ENCODE data around the gene SNAPC2.
A peak's percentile ranks its signal among the peaks of the same experiment; 100 is the strongest.

SNAPC2 gene

DNA sequence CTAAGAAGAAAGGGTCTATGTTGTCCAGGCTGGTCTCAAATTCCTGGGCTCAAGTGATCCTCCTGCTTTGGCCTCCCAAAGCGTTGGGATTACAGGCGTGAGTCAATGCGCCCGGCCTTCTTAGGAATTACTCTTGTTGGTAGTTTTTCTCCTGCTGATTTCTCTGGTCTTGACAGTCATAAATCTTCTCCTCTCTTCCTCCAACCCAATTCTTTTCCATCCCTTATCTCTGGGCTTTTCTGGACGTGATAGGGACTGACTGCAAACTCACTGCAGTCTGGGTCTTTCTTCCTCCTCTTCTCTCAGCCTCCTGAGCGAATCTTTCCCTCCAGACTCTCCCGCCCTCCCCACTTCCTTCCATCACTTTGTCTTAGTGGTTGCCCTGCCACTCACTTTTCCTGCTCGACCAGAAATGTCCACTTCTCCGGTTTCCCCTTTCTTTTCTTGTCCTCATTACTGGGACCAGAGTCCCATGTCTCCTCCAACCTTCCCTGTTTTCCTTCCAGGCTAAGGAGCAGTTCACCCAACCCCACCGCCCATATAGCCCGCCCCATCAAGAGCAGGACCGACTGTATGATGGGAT, 45.2 kb downstream of the SNAPC2 start:
- no peak for TF ChIP-seq CTCF (IDR thresholded peaks at IDR 0.05; ENCODE audit: low read depth, low read length)

DNA sequence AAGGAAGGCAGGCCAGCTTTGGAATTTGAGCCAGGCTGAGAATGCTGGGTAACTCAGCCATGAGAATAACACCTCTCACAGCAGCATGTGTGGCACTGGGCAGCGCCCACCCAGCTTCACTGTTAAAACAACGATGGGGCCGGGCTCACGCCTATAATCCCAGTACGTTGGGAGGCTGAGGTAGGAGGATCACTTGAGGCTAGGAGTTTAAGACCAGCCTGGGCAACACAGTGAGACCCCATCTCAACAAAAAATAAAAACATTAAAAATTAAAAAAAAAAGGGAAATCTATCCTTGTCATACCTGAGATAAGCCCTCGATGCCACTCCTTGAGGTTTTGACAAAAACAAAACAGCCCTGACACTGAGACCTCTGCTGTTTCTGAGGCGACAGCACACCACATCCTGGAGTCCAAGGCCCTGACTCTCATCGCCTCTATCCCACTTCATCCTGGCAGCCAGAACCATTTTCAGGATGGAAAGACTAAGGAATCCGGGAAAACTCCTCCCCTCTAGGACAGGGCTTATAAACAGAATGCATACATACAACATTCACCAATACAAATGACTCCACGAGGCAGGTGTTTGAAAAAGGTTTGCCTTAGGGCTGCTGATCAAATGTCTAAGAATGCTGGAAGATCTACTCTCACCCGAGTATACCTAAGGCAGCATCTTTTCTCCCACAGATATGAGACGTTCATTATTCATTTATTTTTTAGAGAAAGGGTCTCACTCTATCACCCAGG, 46.0 kb downstream of the SNAPC2 start:
- TF ChIP-seq CTCF (IDR thresholded peaks at IDR 0.05; ENCODE audit: low read depth, low read length) = no peak
- no peak for DNase-seq (ENCODE audit: extremely low read depth, low read depth)

More for the DNA sequence above, 45.2 kb downstream of the SNAPC2 start:
- DNase-seq (ENCODE audit: extremely low read depth, low read depth) = no peak

- no peak for TF ChIP-seq CTCF (IDR thresholded peaks at IDR 0.05; ENCODE audit: low read depth, low read length)
- DNase-seq (ENCODE audit: extremely low read depth, low read depth) = no peak
Observed at GRCh38 chr19:7968008-7968795, 48.1 kb downstream of the SNAPC2 start.

GRCh38 chr19:7968796-7969554, 48.8 kb downstream of the SNAPC2 start:
- no peak for TF ChIP-seq CTCF (IDR thresholded peaks at IDR 0.05; ENCODE audit: low read depth, low read length)
- DNase-seq (ENCODE audit: extremely low read depth, low read depth) = no peak

GRCh38 chr19:7969555-7969939, 49.4 kb downstream of the SNAPC2 start:
- no peak for DNase-seq (ENCODE audit: extremely low read depth, low read depth)
- TF ChIP-seq CTCF (IDR thresholded peaks at IDR 0.05; ENCODE audit: low read depth, low read length) = no peak

GRCh38 chr19:7970716-7971448, 50.7 kb downstream of the SNAPC2 start:
- DNase-seq (ENCODE audit: extremely low read depth, low read depth) = no peak

More at GRCh38 chr19:7970716-7971448, 50.7 kb downstream of the SNAPC2 start:
- TF ChIP-seq CTCF (IDR thresholded peaks at IDR 0.05; ENCODE audit: low read depth, low read length) = peak; percentile 83

Data from AG09319 (cell line).